IPS-18c (cell line): ENCODE measurements around the gene IL17C.

ENCODE experiments used
- H3K4me3 ChIP-seq: 2 replicates; pipeline ENCODE4 v1.7.0; 2013; ENCODE audit warnings: low read depth, mild to moderate bottlenecking, low read length, moderate library complexity; ENCODE audit not compliant: insufficient read depth
- H3K9me3 ChIP-seq: one replicate; pipeline ENCODE4 v1.6.1; 2013; ENCODE audit warnings: mild to moderate bottlenecking, low read length, moderate library complexity; ENCODE audit not compliant: control insufficient read depth, insufficient read depth

IL17C gene

GRCh38 chr16:88649195-88649923 lies 11.0 kb downstream of the IL17C start:
- peak overlapping the region; percentile 87 for H3K4me3 ChIP-seq
- no peaks in the 10 kb centered on the region for H3K9me3 ChIP-seq

- H3K4me3 ChIP-seq, result peak overlapping the region; percentile 87
Observed at GRCh38 chr16:88649924-88650748, 11.8 kb downstream of the IL17C start.

GRCh38 chr16:88650749-88651275 lies 12.4 kb downstream of the IL17C start, which contains the start of gene CYBA:
Gene CYBA, minus strand, starts transcription at chr16:88651053. Its CDS starts 40 bp downstream, at chr16:88651013.
- Histone ChIP-seq H3K9me3 (no peaks in the 10 kb centered on the region), H3K4me3 (peak within 1 kb of the TSS; percentile 87)

More at GRCh38 chr16:88649924-88650748, 11.8 kb downstream of the IL17C start:
- H3K9me3 ChIP-seq, result no peaks in the 10 kb centered on the region

GRCh38 chr16:88651276-88651988 lies 13.1 kb downstream of the IL17C start:
- Histone ChIP-seq H3K9me3 (no peaks in the 10 kb centered on the region), H3K4me3 (peak overlapping the region; percentile 87)

GRCh38 chr16:88651989-88652761 lies 13.8 kb downstream of the IL17C start:
- H3K4me3 ChIP-seq, result no peak overlapping the region

GRCh38 chr16:88652762-88653063 lies 14.3 kb downstream of the IL17C start:
- no peak overlapping the region for H3K4me3 ChIP-seq
- no peaks in the 10 kb centered on the region for H3K9me3 ChIP-seq

More at GRCh38 chr16:88651989-88652761, 13.8 kb downstream of the IL17C start:
- no peaks in the 10 kb centered on the region for H3K9me3 ChIP-seq

- H3K9me3 ChIP-seq, result no peaks in the 10 kb centered on the region
- no peak overlapping the region for H3K4me3 ChIP-seq
Observed at GRCh38 chr16:88653101-88653500, 14.7 kb downstream of the IL17C start.

GRCh38 chr16:88653596-88654362 lies 15.4 kb downstream of the IL17C start:
- Histone ChIP-seq H3K4me3 (no peak overlapping the region), H3K9me3 (no peaks in the 10 kb centered on the region)

GRCh38 chr16:88654363-88655052 lies 16.1 kb downstream of the IL17C start:
- H3K4me3 ChIP-seq, result no peak overlapping the region
- H3K9me3 ChIP-seq, result no peaks in the 10 kb centered on the region

GRCh38 chr16:88655053-88655732 lies 16.8 kb downstream of the IL17C start:
- H3K9me3 ChIP-seq, result no peaks in the 10 kb centered on the region
- H3K4me3 ChIP-seq, result no peak overlapping the region

GRCh38 chr16:88655733-88656281 lies 17.4 kb downstream of the IL17C start:
- Histone ChIP-seq H3K9me3 (no peaks in the 10 kb centered on the region), H3K4me3 (no peak overlapping the region)

GRCh38 chr16:88656291-88656980 lies 18.1 kb downstream of the IL17C start:
- Histone ChIP-seq H3K4me3 (no peak overlapping the region), H3K9me3 (no peaks in the 10 kb centered on the region)

- no peak overlapping the region for H3K4me3 ChIP-seq
- H3K9me3 ChIP-seq, result no peaks in the 10 kb centered on the region
Observed at GRCh38 chr16:88657371-88657770, 19.0 kb downstream of the IL17C start.

- no peak overlapping the region for H3K4me3 ChIP-seq
Observed at GRCh38 chr16:88658714-88659113, 20.3 kb downstream of the IL17C start.

More at GRCh38 chr16:88658714-88659113, 20.3 kb downstream of the IL17C start:
- H3K9me3 ChIP-seq, result no peaks in the 10 kb centered on the region
